Adrenal gland (tissue), 12 donors: ENCODE data around the gene PRKD1. TPM values are rescaled to one million over a fixed set of nuclear protein-coding genes. Genes with fewer than 3 reads are reported as not detected.

ENCODE experiments used
- DNase-seq, 7 donors: peaks; one replicate each; pipeline ENCODE4 v3.0.0-alpha.2; 2019 to 2020
- H3K27ac ChIP-seq, 5 donors: fragments of 200-600 bp; sonication (generic) in 4 of 5; 1 replicate in 3 of 5; 2 replicates in 2 of 5; pipeline versions ENCODE4 v1.5.1 to v1.8.0; 2016 to 2020; ENCODE audit warnings: mild to moderate bottlenecking in 1 of 5
- H3K27me3 ChIP-seq: fragments of 200-600 bp; 2 replicates; pipeline ENCODE4 v1.8.0; 2021
- H3K36me3 ChIP-seq, 2 donors: fragments of 200-600 bp; replicated peaks in 1 of 2; 1 replicate in 1 of 2; 2 replicates in 1 of 2; pipeline versions ENCODE4 v1.5.1 to v1.8.0; 2018 to 2022
- H3K4me1 ChIP-seq, 2 donors: fragments of 200-600 bp; replicated peaks in 1 of 2; 1 replicate in 1 of 2; 2 replicates in 1 of 2; pipeline versions ENCODE4 v1.5.1 to v1.8.0; 2018 to 2021
- H3K4me3 ChIP-seq, 4 donors: fragments of 200-600 bp; sonication (generic) in 3 of 4; one replicate each; pipeline ENCODE4 v1.5.1; 2016 to 2018
- H3K9me3 ChIP-seq, 3 donors: fragments of 200-600 bp; sonication (generic) in 1 of 3; replicated peaks in 1 of 3; 1 replicate in 2 of 3; 2 replicates in 1 of 3; pipeline versions ENCODE4 v1.5.1 to v1.8.0; 2016 to 2021
- CTCF ChIP-seq, 6 experiments: fragments of 450-650 bp in 4 of 6; fragments of 200-600 bp in 2 of 6; sonication (generic) in 1 of 6; IDR thresholded peaks; 1 replicate in 5 of 6; 2 replicates in 1 of 6; pipeline versions ENCODE4 v1.5.1 to v1.8.0; 2016 to 2021; ENCODE audit warnings: antibody characterized with exemption in 6 of 6, mild to moderate bottlenecking in 2 of 6, moderate library complexity in 1 of 6
- POLR2A ChIP-seq, 2 donors: fragments of 450-650 bp; IDR thresholded peaks; one replicate each; pipeline ENCODE4 v1.6.1; 2017; ENCODE audit warnings: antibody characterized with exemption in 2 of 2, mild to moderate bottlenecking in 2 of 2, moderate library complexity in 1 of 2
- WGBS, 4 donors: extraction: QIAGEN DNeasy Blood & Tissue Kit in 2 of 4; methylation state at CpG; one replicate each; pipeline versions ENCODE4 v1.1.5 to v1.1.7; 2013 to 2017; 5-methylcytosine and 5-hydroxymethylcytosine counted together
- intact Hi-C, 2 donors: fragments of 100-400 bp; cut with DNase I; formaldehyde crosslinking; loops; one replicate each; pipeline versions ENCODE4 v1.14.1 to v1.15.0; 2022 to 2023
- polyA plus RNA-seq, 3 donors: library from polyadenylated mRNA; stranded (reverse); fragments of 200-250 nt in 2 of 3; fragments of 350-450 nt in 1 of 3; fragmentation: Illumina TruSeq in 1 of 3; extraction: RNeasy Lipid Tissue Mini Kit (QIAGEN cat#74804) in 1 of 3; gene quantifications; one replicate each; pipeline ENCODE4 v1.2.3, GENCODE V29; 2013 to 2014
- total RNA-seq, 9 donors: library from RNA; depleted of rRNA in 4 of 9; stranded (reverse); fragments of >200 nt in 4 of 9; fragments of 120-200 nt in 1 of 9; fragmentation: NEBNext Ultra II Directional in 1 of 9; extraction: Animal tissue kit (Norgen Biotek cat#: 25700) in 1 of 9; gene quantifications; one replicate each; pipeline versions ENCODE4 v1.1.0 to v1.2.4, GENCODE V29; 2013 to 2023
- donor health status: healthy with polysubstance abuse.
- donor health status: Bipolar disorder and iron deficiency.
- donor health status: DM: yes; HTN: yes; CAD: no.
- donor health status: DM: no; HTN: no; CAD: no.
- donor health status: DM: no; HTN: no; CAD: no.
- donor health status: DM: yes; HTN: yes; CAD: no.

Gene PRKD1
- total and polyA plus RNA-seq, 12 donors: 6.9 to 30.1 (median 22.0) TPM

GRCh38 chr14:29885988-29886387, 41.7 kb downstream of the PRKD1 start:
- intact Hi-C loops: no loop called here
- no peak for TF ChIP-seq CTCF (IDR thresholded peaks at IDR 0.05)
- TF ChIP-seq POLR2A (IDR thresholded peaks at IDR 0.05): no peak
- H3K36me3 ChIP-seq: no peaks in the 10 kb centered on the region
- no peak for DNase-seq
- H3K4me1 ChIP-seq: peaks cover 0 to 11% of the 10 kb centered on the region in 2 donors
- no peaks in the 10 kb centered on the region for H3K9me3 ChIP-seq
- WGBS, 4 donors: 88 to 94% (median 91%) methylated on average over 5 of the region's 5 CpGs
- no peak overlapping the region for H3K4me3 ChIP-seq
- H3K27me3 ChIP-seq: no peaks in the 10 kb centered on the region
- no peak overlapping the region for H3K27ac ChIP-seq

- no peaks in the 10 kb centered on the region for H3K9me3 ChIP-seq
- H3K4me1 ChIP-seq: no peaks in the 10 kb centered on the region
- intact Hi-C loops: no loop called here
- no peaks in the 10 kb centered on the region for H3K27me3 ChIP-seq
- H3K27ac ChIP-seq: no peak overlapping the region
- 74 to 78% (median 76%) methylated on average over 3 of the region's 3 CpGs for WGBS, 4 donors
- no peak overlapping the region for H3K4me3 ChIP-seq
- no peak for DNase-seq
- TF ChIP-seq POLR2A (IDR thresholded peaks at IDR 0.05): no peak
- no peak for TF ChIP-seq CTCF (IDR thresholded peaks at IDR 0.05)
- no peaks in the 10 kb centered on the region for H3K36me3 ChIP-seq
Measured at GRCh38 chr14:29868000-29868399, 59.6 kb downstream of the PRKD1 start.

GRCh38 chr14:29865299-29865698, 62.3 kb downstream of the PRKD1 start:
- no peaks in the 10 kb centered on the region for H3K9me3 ChIP-seq
- TF ChIP-seq POLR2A (IDR thresholded peaks at IDR 0.05) (no peak), CTCF (IDR thresholded peaks at IDR 0.05) (no peak)
- H3K36me3 ChIP-seq: no peaks in the 10 kb centered on the region
- H3K27ac ChIP-seq: no peak overlapping the region
- no peaks in the 10 kb centered on the region for H3K4me1 ChIP-seq
- H3K4me3 ChIP-seq: no peak overlapping the region
- 81 to 86% (median 82%) methylated on average over 2 of the region's 2 CpGs for WGBS, 4 donors
- no peaks in the 10 kb centered on the region for H3K27me3 ChIP-seq
- no peak for DNase-seq
- intact Hi-C loops: no loop called here

GRCh38 chr14:29861996-29862395, 65.7 kb downstream of the PRKD1 start:
- no peaks in the 10 kb centered on the region for H3K9me3 ChIP-seq
- intact Hi-C loops: no loop called here
- TF ChIP-seq POLR2A (IDR thresholded peaks at IDR 0.05) (no peak), CTCF (IDR thresholded peaks at IDR 0.05) (no peak)

More at GRCh38 chr14:29861996-29862395, 65.7 kb downstream of the PRKD1 start:
- no peaks in the 10 kb centered on the region for H3K36me3 ChIP-seq
- WGBS, 4 donors: 86 to 92% (median 87%) methylated on average over 2 of the region's 2 CpGs
- DNase-seq: no peak
- no peaks in the 10 kb centered on the region for H3K4me1 ChIP-seq
- no peak overlapping the region for H3K27ac ChIP-seq
- no peak overlapping the region for H3K4me3 ChIP-seq
- no peaks in the 10 kb centered on the region for H3K27me3 ChIP-seq
